ENCODE data around the gene TAF6L. TPM values are rescaled to one million over a fixed set of nuclear protein-coding genes. Genes with fewer than 3 reads are reported as not detected.

TAF6L gene
- total RNA-seq, 1 experiment from 2014 or later: 40.2 TPM

- Histone ChIP-seq H3K36me3 (ENCODE audit: low read depth, low read length) (peaks cover 39% of the 10 kb centered on the region), H2AFZ (ENCODE audit: low read length) (peak overlapping the region; percentile 72), H3K4me2 (ENCODE audit: low read length) (peak overlapping the region; percentile 99), H3F3A (ENCODE audit: low read length, unreplicated experiment) (no peaks in the 10 kb centered on the region), H3K9me2 (replicated peaks; ENCODE audit: low read length) (no peaks in the 10 kb centered on the region), H3K9me3 (ENCODE audit: low read length) (no peaks in the 10 kb centered on the region), H3K4me3 (ENCODE audit: low read length) (peak overlapping the region; percentile 91), H3K27me3 (ENCODE audit: low read length) (no peaks in the 10 kb centered on the region), H3K4me1 (ENCODE audit: insufficient read depth, low read length) (peaks cover 22% of the 10 kb centered on the region), H3K79me2 (ENCODE audit: low read length) (peaks cover 48% of the 10 kb centered on the region), H3K9ac (ENCODE audit: low read length) (peak overlapping the region; percentile 85), H3K27ac (ENCODE audit: low read length) (no peak overlapping the region), H4K20me1 (ENCODE audit: low read length) (0 out of 2 replicates have a peak, but pooled peaks cover 16% of the 10 kb centered on the region)
- TF ChIP-seq, protein P1, sequence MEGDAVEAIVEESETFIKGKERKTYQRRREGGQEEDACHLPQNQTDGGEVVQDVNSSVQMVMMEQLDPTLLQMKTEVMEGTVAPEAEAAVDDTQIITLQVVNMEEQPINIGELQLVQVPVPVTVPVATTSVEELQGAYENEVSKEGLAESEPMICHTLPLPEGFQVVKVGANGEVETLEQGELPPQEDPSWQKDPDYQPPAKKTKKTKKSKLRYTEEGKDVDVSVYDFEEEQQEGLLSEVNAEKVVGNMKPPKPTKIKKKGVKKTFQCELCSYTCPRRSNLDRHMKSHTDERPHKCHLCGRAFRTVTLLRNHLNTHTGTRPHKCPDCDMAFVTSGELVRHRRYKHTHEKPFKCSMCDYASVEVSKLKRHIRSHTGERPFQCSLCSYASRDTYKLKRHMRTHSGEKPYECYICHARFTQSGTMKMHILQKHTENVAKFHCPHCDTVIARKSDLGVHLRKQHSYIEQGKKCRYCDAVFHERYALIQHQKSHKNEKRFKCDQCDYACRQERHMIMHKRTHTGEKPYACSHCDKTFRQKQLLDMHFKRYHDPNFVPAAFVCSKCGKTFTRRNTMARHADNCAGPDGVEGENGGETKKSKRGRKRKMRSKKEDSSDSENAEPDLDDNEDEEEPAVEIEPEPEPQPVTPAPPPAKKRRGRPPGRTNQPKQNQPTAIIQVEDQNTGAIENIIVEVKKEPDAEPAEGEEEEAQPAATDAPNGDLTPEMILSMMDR (conservative IDR thresholded peaks at IDR 0.05; ENCODE audit: low read depth, low read length): no peak
- TF ChIP-seq EZH2phosphoT487 (IDR thresholded peaks at IDR 0.05; ENCODE audit: borderline replicate concordance, low read length): no peak
- TF ChIP-seq EZH2 (IDR thresholded peaks at IDR 0.05; ENCODE audit: low read length, unreplicated experiment): no peak
- intact Hi-C loops (cut with micrococcal nuclease): loop anchor here (2.0 kb wide), 1 partner anchor 44 kb away; the partner anchor contains the start of gene TMEM179B
- BruUV-seq (replicated peaks): no TSS peak
- ATAC-seq (peak; percentile 0), DNase-seq (no peak)
- ChIA-PET CTCF (interaction anchor here (0.6 to 0.8 kb wide), 2 partner anchors 44 to 50 kb away, joined by 3 read pairs; no protein-coding TSS in a partner anchor), POLR2A (ENCODE audit: unreplicated experiment) (interaction anchor here (0.9 to 1.5 kb wide), 2 partner anchors 10 to 43 kb away, joined by 3 to 18 read pairs; no protein-coding TSS in a partner anchor)
These were observed 59.8 kb downstream of the TAF6L start for GRCh38 chr11:62830904-62831519.

DNA sequence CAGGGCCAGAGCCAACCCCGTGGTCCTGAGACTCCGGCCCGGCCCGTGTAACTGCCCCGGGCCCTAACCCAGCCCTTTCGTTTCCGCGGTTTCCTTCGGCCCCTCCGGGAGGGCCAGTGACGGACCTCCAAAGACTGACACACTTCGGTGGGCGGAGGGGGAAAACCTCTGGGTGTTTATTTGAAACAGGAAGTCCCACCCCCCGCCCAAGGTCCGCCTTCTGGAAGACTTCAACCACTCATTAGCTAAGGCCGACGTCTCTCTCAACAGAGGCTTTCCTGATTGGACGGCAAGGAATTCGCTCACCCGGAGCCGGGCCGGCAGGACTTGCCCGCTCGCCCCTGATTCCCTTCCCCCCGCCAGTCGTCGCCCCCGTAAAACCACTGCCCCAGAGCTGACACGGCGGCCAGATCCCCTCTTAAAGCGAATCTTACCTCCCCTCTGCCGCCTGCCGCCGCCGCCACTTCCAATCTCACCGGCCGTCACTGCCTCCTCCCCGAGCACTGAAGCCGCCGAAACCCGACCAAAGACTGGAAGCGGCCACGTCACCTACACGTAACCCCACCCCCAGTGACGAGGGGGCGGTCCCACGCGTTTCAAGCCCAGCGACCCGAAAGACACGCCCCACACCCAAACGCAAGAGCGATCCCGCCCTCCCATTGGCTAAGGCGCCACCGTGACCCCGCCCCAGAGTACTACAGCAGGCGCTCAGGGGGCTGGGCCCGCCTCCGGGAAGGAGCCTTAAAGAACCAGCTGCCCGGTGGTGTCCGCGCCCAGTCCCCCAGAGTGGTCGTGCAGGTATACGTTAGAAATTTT lies 60.5 kb downstream of the TAF6L start, which contains the start of gene STX5:
STX5 (minus strand) TSS at position 532 of the 816 bp plus-strand sequence. CDS start 808 bp downstream, outside the sequence.
- DNase-seq (peak; percentile 99), ATAC-seq (peak; percentile 89)
- POLR2A ChIA-PET (ENCODE audit: unreplicated experiment): interaction anchor here (0.5 to 1.5 kb wide), 4 partner anchors 9 to 78 kb away, joined by 3 to 18 read pairs (median 7); partner anchors contain the start of gene ZBTB3
- TF ChIP-seq EZH2 (IDR thresholded peaks at IDR 0.05; ENCODE audit: low read length, unreplicated experiment) (no peak), EZH2phosphoT487 (IDR thresholded peaks at IDR 0.05; ENCODE audit: borderline replicate concordance, low read length) (no peak)
- TF ChIP-seq, protein P1 (conservative IDR thresholded peaks at IDR 0.05; ENCODE audit: low read depth, low read length): no peak
- H3K4me2 ChIP-seq (ENCODE audit: low read length): peak within 1 kb of the TSS; percentile 99
- peak within 1 kb of the TSS; percentile 72 for H2AFZ ChIP-seq (ENCODE audit: low read length)
- H3F3A ChIP-seq (ENCODE audit: low read length, unreplicated experiment): no peaks in the 10 kb centered on the region
- H3K27ac ChIP-seq (ENCODE audit: low read length): peak within 1 kb of the TSS; percentile 75
- H3K9me3 ChIP-seq (ENCODE audit: low read length): no peaks in the 10 kb centered on the region
- H4K20me1 ChIP-seq (ENCODE audit: low read length): 0 out of 2 replicates have a peak, but pooled peaks cover 16% of the 10 kb centered on the region
- H3K36me3 ChIP-seq (ENCODE audit: low read depth, low read length): peaks cover 45% of the 10 kb centered on the region
- H3K27me3 ChIP-seq (ENCODE audit: low read length): no peaks in the 10 kb centered on the region
- peaks cover 22% of the 10 kb centered on the region for H3K4me1 ChIP-seq (ENCODE audit: insufficient read depth, low read length)
- peaks cover 55% of the 10 kb centered on the region for H3K79me2 ChIP-seq (ENCODE audit: low read length)
- TSS peak; percentile 82 for BruUV-seq (replicated peaks)
- intact Hi-C loops (cut with micrococcal nuclease): loop anchor here (1.0 to 2.0 kb wide), 3 partner anchors 10 to 49 kb away; partner anchors contain the start of genes SLC3A2 and TMEM179B
- peak within 1 kb of the TSS; percentile 91 for H3K4me3 ChIP-seq (ENCODE audit: low read length)
- CTCF ChIA-PET: interaction anchor here (0.6 to 0.8 kb wide), 2 partner anchors 45 to 50 kb away, joined by 3 read pairs; no protein-coding TSS in a partner anchor
- peak within 1 kb of the TSS; percentile 85 for H3K9ac ChIP-seq (ENCODE audit: low read length)
- no peaks in the 10 kb centered on the region for H3K9me2 ChIP-seq (replicated peaks; ENCODE audit: low read length)
